HepG2 (cell line): ENCODE data around the gene SLBP. TPM values are rescaled to one million over a fixed set of nuclear protein-coding genes. Genes with fewer than 3 reads are reported as not detected.

Source experiments
- ADNP ChIP-seq: sonication (generic); formaldehyde crosslinking; IDR thresholded peaks from 2 replicates; pipeline ENCODE4 v1.4.0; 2020; ENCODE audit warnings: missing genetic modification reagents
- ARID4A ChIP-seq: sonication (generic); formaldehyde crosslinking; IDR thresholded peaks from 2 replicates; pipeline ENCODE4 v1.5.0; 2020; ENCODE audit warnings: mild to moderate bottlenecking, missing genetic modification reagents, borderline replicate concordance
- ATF7-NPFF ChIP-seq: sonication (generic); formaldehyde crosslinking; IDR thresholded peaks from 2 replicates; pipeline ENCODE4 v1.8.1; 2023; ENCODE audit warnings: mild to moderate bottlenecking, low read depth, missing genetic modification reagents, moderate library complexity
- FOSL1 ChIP-seq: sonication (generic); formaldehyde crosslinking; IDR thresholded peaks from 2 replicates; pipeline ENCODE4 v1.9.0; 2021; ENCODE audit warnings: missing genetic modification reagents, borderline replicate concordance
- HMG20A ChIP-seq: IDR thresholded peaks from 2 replicates; pipeline ENCODE4 v1.6.1; 2016; ENCODE audit warnings: borderline replicate concordance
- MTF2 ChIP-seq: sonication (generic); formaldehyde crosslinking; IDR thresholded peaks from 2 replicates; pipeline ENCODE4 v1.5.0; 2020; ENCODE audit warnings: missing genetic modification reagents, borderline replicate concordance
- RBFOX2 ChIP-seq: fragments of 200-400 bp; formaldehyde crosslinking; IDR thresholded peaks from 2 replicates; pipeline ENCODE4 v1.6.1; 2017; ENCODE audit warnings: low read depth, mild to moderate bottlenecking, low read length
- REL ChIP-seq: sonication (generic); formaldehyde crosslinking; conservative IDR thresholded peaks from 2 replicates; pipeline ENCODE4 v1.8.0; 2022; ENCODE audit warnings: mild to moderate bottlenecking, missing genetic modification reagents, moderate library complexity
- RNF219 ChIP-seq: sonication (generic); formaldehyde crosslinking; IDR thresholded peaks from 2 replicates; pipeline ENCODE4 v1.5.0; 2020; ENCODE audit warnings: mild to moderate bottlenecking, missing genetic modification reagents
- SIX1 ChIP-seq: sonication (generic); formaldehyde crosslinking; IDR thresholded peaks from 2 replicates; pipeline ENCODE4 v1.4.0; 2020; ENCODE audit warnings: missing genetic modification reagents, borderline replicate concordance
- SRF ChIP-seq: IDR thresholded peaks from 2 replicates; pipeline ENCODE4 v1.6.1; 2011; ENCODE audit warnings: mild to moderate bottlenecking, low read depth, low read length, moderate library complexity
- SRSF4 ChIP-seq: fragments of 200-400 bp; formaldehyde crosslinking; IDR thresholded peaks from one replicate; pipeline ENCODE4 v1.6.1; 2018; ENCODE audit warnings: mild to moderate bottlenecking, low read depth, low read length, moderate library complexity; ENCODE audit not compliant: poor library complexity, severe bottlenecking
- ZFP36 ChIP-seq: fragments of 150-350 bp; IDR thresholded peaks from 2 replicates; pipeline ENCODE4 v1.6.1; 2018; ENCODE audit warnings: borderline replicate concordance, low read length, low read depth; ENCODE audit not compliant: partially characterized antibody
- ZIK1 ChIP-seq: sonication (generic); formaldehyde crosslinking; IDR thresholded peaks from 2 replicates; pipeline ENCODE4 v1.5.0; 2020; ENCODE audit warnings: mild to moderate bottlenecking, low read depth, missing genetic modification reagents, borderline replicate concordance
- ZNF225 ChIP-seq: sonication (generic); formaldehyde crosslinking; IDR thresholded peaks from 2 replicates; pipeline ENCODE4 v1.4.0; 2020; ENCODE audit warnings: mild to moderate bottlenecking, missing genetic modification reagents
- ZNF460 ChIP-seq: sonication (generic); formaldehyde crosslinking; IDR thresholded peaks from 2 replicates; pipeline ENCODE4 v1.5.1; 2020; ENCODE audit warnings: missing genetic modification reagents, mild to moderate bottlenecking, borderline replicate concordance
- ZNF530 ChIP-seq: sonication (generic); formaldehyde crosslinking; IDR thresholded peaks from 2 replicates; pipeline ENCODE4 v1.5.0; 2020; ENCODE audit warnings: low read depth, mild to moderate bottlenecking, missing genetic modification reagents
- ZNF615 ChIP-seq: sonication (generic); formaldehyde crosslinking; IDR thresholded peaks from 2 replicates; pipeline ENCODE4 v1.5.0; 2020; ENCODE audit warnings: mild to moderate bottlenecking, missing genetic modification reagents, borderline replicate concordance
- ZNF619 ChIP-seq: sonication (generic); formaldehyde crosslinking; IDR thresholded peaks from 2 replicates; pipeline ENCODE4 v1.4.0; 2020; ENCODE audit warnings: mild to moderate bottlenecking, missing genetic modification reagents
- ZNF768 ChIP-seq: sonication (generic); formaldehyde crosslinking; IDR thresholded peaks from 2 replicates; pipeline ENCODE4 v1.4.0; 2020; ENCODE audit warnings: missing genetic modification reagents
- polyA plus RNA-seq, 8 experiments: library from polyadenylated mRNA; depleted of rRNA in 3 of 8; stranded (reverse) in 7 of 8; unstranded in 1 of 8; fragments of >200 nt; fragmentation: Illumina TruSeq in 4 of 8; extraction: Trizol in 4 of 8; gene quantifications; 2 replicates each; pipeline versions ENCODE4 v1.2.1 to v1.2.3, GENCODE V29; 2011 to 2016; ENCODE audit warnings: low read depth in 4 of 8, missing spikeins in 1 of 8, mixed read lengths in 1 of 8; ENCODE audit not compliant: insufficient read depth in 1 of 8
- total RNA-seq, 5 experiments: library from RNA; depleted of rRNA; stranded (reverse); fragments of >200 nt; fragmentation: Illumina TruSeq; extraction: Trizol; gene quantifications; 2 replicates each; pipeline ENCODE4 v1.2.3, GENCODE V29; 2016; ENCODE audit warnings: low read depth in 1 of 5

SLBP gene
- total and polyA plus RNA-seq, 2 of the 13 experiments (the other 11 are each of a cell fraction or from before 2014, with no cell fraction given): 43.9 to 104 TPM

- TF ChIP-seq RNF219 (CRISPR knock-in tag) (0 out of 2 replicates have a peak, but pooled peaks have one; percentile 85), FOSL1 (CRISPR knock-in tag) (peak; percentile 59; the same call in 1 of the 2 replicates), MTF2 (CRISPR knock-in tag) (no peak), ZNF225 (no peak; the same call in 1 of the 2 replicates), HMG20A (CRISPR knock-in tag) (no peak), ATF7-NPFF (CRISPR knock-in tag) (peak; percentile 100), ZNF768 (CRISPR knock-in tag) (peak; percentile 73), ZNF460 (no peak), SRF (no peak), SIX1 (CRISPR knock-in tag) (no peak), ZFP36 (no peak), ZNF530 (no peak), ARID4A (peak; percentile 99), ADNP (no peak), ZNF615 (CRISPR knock-in tag) (peak; percentile 83; the same call in 1 of the 2 replicates), REL (CRISPR knock-in tag) (peak; percentile 99), RBFOX2 (peak; percentile 82), SRSF4 (no peak), ZIK1 (CRISPR knock-in tag) (peak; percentile 99), ZNF619 (CRISPR knock-in tag) (no peak)
Measured at GRCh38 chr4:1712216-1713002, at the start of gene SLBP (continued).
